DOHH2 (cell line): ENCODE results near the gene KCNIP4.

ENCODE experiments used
- H3F3A ChIP-seq: fragments of 200-600 bp; sonication (generic), shearing (Covaris generic); 2 replicates; pipeline ENCODE4 v1.6.0; 2016; ENCODE audit warnings: antibody characterized with exemption, mild to moderate bottlenecking; ENCODE audit not compliant: control insufficient read depth, insufficient read depth
- H3K27ac ChIP-seq: fragments of 200-600 bp; sonication (generic); 2 replicates; pipeline ENCODE4 v1.5.1; 2014; ENCODE audit warnings: low read depth, mild to moderate bottlenecking, low read length, moderate library complexity
- H3K27me3 ChIP-seq: fragments of 200-600 bp; sonication (generic); 2 replicates; pipeline ENCODE4 v1.6.1; 2014; ENCODE audit warnings: mild to moderate bottlenecking, low read length, mixed read lengths; ENCODE audit not compliant: control insufficient read depth
- H3K36me3 ChIP-seq: fragments of 200-600 bp; sonication (generic); 2 replicates; pipeline ENCODE4 v1.6.1; 2014; ENCODE audit warnings: mild to moderate bottlenecking, low read length, moderate library complexity, mixed read lengths; ENCODE audit not compliant: control insufficient read depth
- H3K4me1 ChIP-seq: fragments of 200-600 bp; sonication (generic); 2 replicates; pipeline ENCODE4 v1.6.1; 2014; ENCODE audit warnings: mild to moderate bottlenecking, low read length, mixed read lengths; ENCODE audit not compliant: control insufficient read depth
- H3K4me2 ChIP-seq: fragments of 200-600 bp; sonication (generic); 2 replicates; pipeline ENCODE4 v1.6.0; 2014; ENCODE audit warnings: mild to moderate bottlenecking, low read length, moderate library complexity
- H3K4me3 ChIP-seq: fragments of 200-600 bp; sonication (generic); 2 replicates; pipeline ENCODE4 v1.5.1; 2014; ENCODE audit warnings: mild to moderate bottlenecking, low read length, mixed read lengths
- H3K79me2 ChIP-seq: fragments of 200-600 bp; sonication (generic); 2 replicates; pipeline ENCODE4 v1.6.1; 2014; ENCODE audit warnings: mild to moderate bottlenecking, low read length, mixed read lengths; ENCODE audit not compliant: control insufficient read depth
- H3K9me2 ChIP-seq: fragments of 200-600 bp; sonication (generic); replicated peaks from 2 replicates; pipeline ENCODE4 v1.6.1; 2014; ENCODE audit warnings: mild to moderate bottlenecking, low read length, mixed read lengths; ENCODE audit not compliant: control insufficient read depth
- H3K9me3 ChIP-seq: fragments of 200-600 bp; sonication (generic); 2 replicates; pipeline ENCODE4 v1.6.1; 2014; ENCODE audit warnings: antibody characterized with exemption, low read length, mixed read lengths; ENCODE audit not compliant: control insufficient read depth, insufficient read depth
- H4K20me1 ChIP-seq: fragments of 200-600 bp; sonication (generic); 2 replicates; pipeline ENCODE4 v1.6.0; 2014; ENCODE audit warnings: low read depth, mild to moderate bottlenecking, antibody characterized with exemption, low read length, moderate library complexity; ENCODE audit not compliant: control insufficient read depth, insufficient read depth
- EZH2phosphoT487 ChIP-seq: fragments of 200-600 bp; sonication (generic); IDR thresholded peaks from 2 replicates; pipeline ENCODE4 v1.6.1; 2017; ENCODE audit warnings: borderline replicate concordance, mild to moderate bottlenecking, antibody characterized with exemption, low read length, moderate library complexity, mixed read lengths
- TF ChIP-seq, protein P1 (sequence below): fragments of 200-600 bp; sonication (generic); IDR thresholded peaks from one replicate; pipeline ENCODE4 v1.5.1; 2014; ENCODE audit warnings: antibody characterized with exemption, mild to moderate bottlenecking, low read depth, low read length; ENCODE audit not compliant: poor library complexity, severe bottlenecking

The KCNIP4 gene

GRCh38 chr4:21596521-21596920 lies 352.1 kb downstream of the KCNIP4 start:
- Histone ChIP-seq H3K79me2 (no peaks in the 10 kb centered on the region), H3K4me2 (no peak overlapping the region), H3K4me1 (no peaks in the 10 kb centered on the region), H3K36me3 (no peaks in the 10 kb centered on the region), H3K9me2 (no peaks in the 10 kb centered on the region), H3K27ac (no peak overlapping the region), H3K4me3 (no peak overlapping the region), H4K20me1 (no peaks in the 10 kb centered on the region), H3K9me3 (no peaks in the 10 kb centered on the region), H3F3A (no peaks in the 10 kb centered on the region), H3K27me3 (no peaks in the 10 kb centered on the region)
- no peak for TF ChIP-seq EZH2phosphoT487
- TF ChIP-seq, protein P1, sequence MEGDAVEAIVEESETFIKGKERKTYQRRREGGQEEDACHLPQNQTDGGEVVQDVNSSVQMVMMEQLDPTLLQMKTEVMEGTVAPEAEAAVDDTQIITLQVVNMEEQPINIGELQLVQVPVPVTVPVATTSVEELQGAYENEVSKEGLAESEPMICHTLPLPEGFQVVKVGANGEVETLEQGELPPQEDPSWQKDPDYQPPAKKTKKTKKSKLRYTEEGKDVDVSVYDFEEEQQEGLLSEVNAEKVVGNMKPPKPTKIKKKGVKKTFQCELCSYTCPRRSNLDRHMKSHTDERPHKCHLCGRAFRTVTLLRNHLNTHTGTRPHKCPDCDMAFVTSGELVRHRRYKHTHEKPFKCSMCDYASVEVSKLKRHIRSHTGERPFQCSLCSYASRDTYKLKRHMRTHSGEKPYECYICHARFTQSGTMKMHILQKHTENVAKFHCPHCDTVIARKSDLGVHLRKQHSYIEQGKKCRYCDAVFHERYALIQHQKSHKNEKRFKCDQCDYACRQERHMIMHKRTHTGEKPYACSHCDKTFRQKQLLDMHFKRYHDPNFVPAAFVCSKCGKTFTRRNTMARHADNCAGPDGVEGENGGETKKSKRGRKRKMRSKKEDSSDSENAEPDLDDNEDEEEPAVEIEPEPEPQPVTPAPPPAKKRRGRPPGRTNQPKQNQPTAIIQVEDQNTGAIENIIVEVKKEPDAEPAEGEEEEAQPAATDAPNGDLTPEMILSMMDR, result no peak

GRCh38 chr4:21593671-21594001 lies 354.9 kb downstream of the KCNIP4 start:
- no peak for TF ChIP-seq EZH2phosphoT487
- Histone ChIP-seq H3K79me2 (no peaks in the 10 kb centered on the region), H3K27me3 (no peaks in the 10 kb centered on the region)

DNA sequence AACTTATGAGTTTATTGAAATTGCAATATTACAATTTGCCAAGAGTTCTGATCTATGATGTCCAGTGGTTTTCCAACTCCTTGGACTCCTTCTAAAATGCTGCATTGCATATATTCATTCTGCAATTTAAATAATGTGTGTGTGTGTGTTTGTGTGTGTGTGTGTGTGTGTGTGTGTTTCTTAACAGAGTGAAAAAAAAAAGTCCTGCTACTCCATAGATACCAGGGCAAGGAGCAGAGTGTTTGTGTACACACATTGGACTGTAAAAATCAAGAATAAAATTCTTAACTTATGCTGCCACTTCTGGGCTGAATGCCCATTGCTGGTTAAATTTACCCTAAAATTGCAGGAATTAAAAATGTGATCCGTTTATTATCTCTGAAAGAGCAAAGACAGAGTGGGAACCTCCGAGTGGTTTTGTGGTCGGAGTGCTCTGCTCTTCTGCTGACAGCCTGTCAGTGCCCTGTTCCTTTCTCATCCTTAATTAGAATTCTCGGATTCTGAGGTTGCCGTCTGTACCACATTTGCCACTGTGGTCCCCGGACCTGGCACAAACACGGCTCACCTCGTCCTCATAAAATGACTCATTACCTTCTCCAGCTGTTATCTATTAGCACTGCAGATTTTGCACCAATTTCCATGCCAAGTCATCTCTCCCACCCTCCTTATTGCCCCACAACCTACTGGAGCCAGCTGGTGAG lies 355.5 kb downstream of the KCNIP4 start:
- Histone ChIP-seq H3K9me3 (no peaks in the 10 kb centered on the region), H3K27me3 (no peaks in the 10 kb centered on the region), H3F3A (no peaks in the 10 kb centered on the region), H3K4me2 (no peak overlapping the region), H3K27ac (no peak overlapping the region), H3K79me2 (no peaks in the 10 kb centered on the region), H4K20me1 (no peaks in the 10 kb centered on the region), H3K9me2 (no peaks in the 10 kb centered on the region), H3K36me3 (no peaks in the 10 kb centered on the region), H3K4me3 (no peak overlapping the region), H3K4me1 (no peaks in the 10 kb centered on the region)
- TF ChIP-seq EZH2phosphoT487, result no peak

More at GRCh38 chr4:21593671-21594001, 354.9 kb downstream of the KCNIP4 start:
- H3K4me3 ChIP-seq, result no peak overlapping the region
- H3F3A ChIP-seq, result no peaks in the 10 kb centered on the region
- H3K27ac ChIP-seq, result no peak overlapping the region
- H3K4me1 ChIP-seq, result no peaks in the 10 kb centered on the region
- H4K20me1 ChIP-seq, result no peaks in the 10 kb centered on the region
- no peaks in the 10 kb centered on the region for H3K9me3 ChIP-seq
- H3K9me2 ChIP-seq, result no peaks in the 10 kb centered on the region
- no peak overlapping the region for H3K4me2 ChIP-seq
- H3K36me3 ChIP-seq, result no peaks in the 10 kb centered on the region

DNA sequence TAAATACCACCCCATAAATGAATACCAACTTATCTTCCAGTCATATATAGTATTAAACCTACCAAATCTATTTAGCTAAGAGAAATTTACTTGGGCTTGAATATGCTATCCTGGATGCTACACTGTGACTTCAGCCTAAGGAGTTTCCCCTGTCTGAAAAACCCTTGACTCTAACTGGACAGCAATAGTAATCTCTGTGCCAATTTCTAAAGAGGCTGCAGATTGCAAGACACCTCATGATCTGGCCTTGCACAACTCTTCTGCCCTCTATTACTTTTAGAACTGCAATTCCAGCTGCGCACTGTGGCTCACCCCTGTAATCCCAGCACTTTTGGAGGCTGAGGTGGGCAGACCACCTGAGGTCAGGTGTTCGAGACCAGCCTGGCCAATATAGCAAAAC lies 371.5 kb downstream of the KCNIP4 start:
- TF ChIP-seq, protein P1, result no peak
- TF ChIP-seq EZH2phosphoT487, result no peak
- Histone ChIP-seq H3K4me3 (no peak overlapping the region), H3K9me3 (no peaks in the 10 kb centered on the region), H3F3A (no peaks in the 10 kb centered on the region), H4K20me1 (no peaks in the 10 kb centered on the region), H3K36me3 (no peaks in the 10 kb centered on the region), H3K27me3 (no peaks in the 10 kb centered on the region), H3K27ac (no peak overlapping the region), H3K4me1 (no peaks in the 10 kb centered on the region), H3K79me2 (no peaks in the 10 kb centered on the region), H3K4me2 (no peak overlapping the region), H3K9me2 (no peaks in the 10 kb centered on the region)
